Measurements from ENCODE around the gene CABP5. TPM values are rescaled to one million over a fixed set of nuclear protein-coding genes. Genes with fewer than 3 reads are reported as not detected.

Gene CABP5
- total and polyA plus RNA-seq, 2 experiments from 2014 or later: not detected

DNA sequence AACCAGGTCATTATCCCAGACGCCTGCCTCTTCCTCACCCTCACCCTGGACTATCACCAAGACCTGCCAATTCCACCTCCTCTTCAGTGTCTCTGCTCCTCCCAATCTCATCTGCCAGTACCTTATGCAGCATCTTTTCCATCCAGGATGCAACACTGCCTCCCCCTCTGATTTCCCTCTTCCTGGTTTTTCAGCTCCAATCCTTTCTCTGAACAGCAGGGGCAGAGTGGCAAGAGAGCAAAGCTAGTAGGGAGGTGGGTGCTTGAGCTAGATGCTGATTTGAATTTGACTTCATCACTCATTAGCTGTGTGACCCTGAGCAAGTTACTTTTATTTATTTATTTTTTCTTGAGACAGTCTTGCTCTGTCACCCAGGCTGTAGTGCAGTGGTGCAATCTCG lies 25.6 kb upstream of the CABP5 start:
- no peaks in the 10 kb centered on the region for H3K27me3 ChIP-seq (ENCODE audit: insufficient read depth)
- no peaks in the 10 kb centered on the region for H3K9me2 ChIP-seq (ENCODE audit: insufficient read depth)
- no peaks in the 10 kb centered on the region for H4K20me1 ChIP-seq (replicated peaks; ENCODE audit: insufficient read depth)
- peak; percentile 92 for ATAC-seq
- no peak overlapping the region for H3K4me2 ChIP-seq
- no peaks in the 10 kb centered on the region for H3K79me2 ChIP-seq (replicated peaks; ENCODE audit: insufficient read depth)
- no peak overlapping the region for H3K27ac Mint-ChIP-seq
- H3K4me3 ChIP-seq: no peak overlapping the region
- peaks cover 7% of the 10 kb centered on the region; the same call in 2 of the 3 replicates for H3K4me1 Mint-ChIP-seq
- peak; percentile 73 for DNase-seq (ENCODE audit: low spot score)
- H3K27ac ChIP-seq (ENCODE audit: low read depth): no peak overlapping the region
- H3K4me3 Mint-ChIP-seq: no peak overlapping the region
- no peak overlapping the region for H2AFZ ChIP-seq
- no peaks in the 10 kb centered on the region; the same call in 1 of the 3 replicates for H3K36me3 Mint-ChIP-seq (ENCODE audit: low read depth)
- no peaks in the 10 kb centered on the region for H3K4me1 ChIP-seq (ENCODE audit: insufficient read depth)
- H3K9me3 Mint-ChIP-seq: peaks cover 8% of the 10 kb centered on the region; the same call in 2 of the 3 replicates
- H3K36me3 ChIP-seq (ENCODE audit: insufficient read depth): no peaks in the 10 kb centered on the region
- peaks cover 6% of the 10 kb centered on the region for H3K27me3 Mint-ChIP-seq (ENCODE audit: insufficient read depth, low read depth, poor library complexity)
- TF ChIP-seq, protein P1, sequence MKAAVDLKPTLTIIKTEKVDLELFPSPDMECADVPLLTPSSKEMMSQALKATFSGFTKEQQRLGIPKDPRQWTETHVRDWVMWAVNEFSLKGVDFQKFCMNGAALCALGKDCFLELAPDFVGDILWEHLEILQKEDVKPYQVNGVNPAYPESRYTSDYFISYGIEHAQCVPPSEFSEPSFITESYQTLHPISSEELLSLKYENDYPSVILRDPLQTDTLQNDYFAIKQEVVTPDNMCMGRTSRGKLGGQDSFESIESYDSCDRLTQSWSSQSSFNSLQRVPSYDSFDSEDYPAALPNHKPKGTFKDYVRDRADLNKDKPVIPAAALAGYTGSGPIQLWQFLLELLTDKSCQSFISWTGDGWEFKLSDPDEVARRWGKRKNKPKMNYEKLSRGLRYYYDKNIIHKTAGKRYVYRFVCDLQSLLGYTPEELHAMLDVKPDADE (IDR thresholded peaks at IDR 0.05): no peak
- peak; percentile 41 to 43 for TF ChIP-seq CTCF (conservative IDR thresholded peaks at IDR 0.05; ENCODE audit: low read depth in 2 of 2)
- H3F3A ChIP-seq (replicated peaks; ENCODE audit: low read depth): no peaks in the 10 kb centered on the region

DNA sequence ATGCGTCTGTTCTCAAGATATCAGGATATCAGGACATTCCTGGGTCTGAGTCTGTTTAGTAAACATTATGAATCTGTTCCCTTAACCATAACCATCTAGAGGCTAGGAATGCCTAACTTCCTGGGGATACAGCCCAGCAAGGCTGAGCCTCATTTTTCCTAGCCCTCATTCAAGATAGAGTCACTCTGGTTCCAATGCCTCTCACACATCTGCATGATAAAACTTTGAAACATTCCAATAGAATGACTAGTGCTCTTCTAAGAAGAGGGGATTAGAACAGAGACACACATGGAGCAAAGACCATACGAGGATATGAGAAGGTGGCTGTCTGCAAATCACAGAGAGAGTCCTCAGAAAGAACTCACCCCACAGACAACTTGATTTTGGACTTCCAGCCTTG lies 20.6 kb upstream of the CABP5 start:
- H3K4me1 Mint-ChIP-seq: peaks cover 29% of the 10 kb centered on the region
- peak; percentile 70 for ATAC-seq
- H3K27ac ChIP-seq (ENCODE audit: low read depth): peak overlapping the region; percentile 29; the same call in 1 of the 2 replicates

More for the DNA sequence above, 20.6 kb upstream of the CABP5 start:
- H2AFZ ChIP-seq: no peak overlapping the region
- no peak for TF ChIP-seq POLR2AphosphoS5 (IDR thresholded peaks at IDR 0.05; ENCODE audit: low read depth)
- TF ChIP-seq, protein P2, sequence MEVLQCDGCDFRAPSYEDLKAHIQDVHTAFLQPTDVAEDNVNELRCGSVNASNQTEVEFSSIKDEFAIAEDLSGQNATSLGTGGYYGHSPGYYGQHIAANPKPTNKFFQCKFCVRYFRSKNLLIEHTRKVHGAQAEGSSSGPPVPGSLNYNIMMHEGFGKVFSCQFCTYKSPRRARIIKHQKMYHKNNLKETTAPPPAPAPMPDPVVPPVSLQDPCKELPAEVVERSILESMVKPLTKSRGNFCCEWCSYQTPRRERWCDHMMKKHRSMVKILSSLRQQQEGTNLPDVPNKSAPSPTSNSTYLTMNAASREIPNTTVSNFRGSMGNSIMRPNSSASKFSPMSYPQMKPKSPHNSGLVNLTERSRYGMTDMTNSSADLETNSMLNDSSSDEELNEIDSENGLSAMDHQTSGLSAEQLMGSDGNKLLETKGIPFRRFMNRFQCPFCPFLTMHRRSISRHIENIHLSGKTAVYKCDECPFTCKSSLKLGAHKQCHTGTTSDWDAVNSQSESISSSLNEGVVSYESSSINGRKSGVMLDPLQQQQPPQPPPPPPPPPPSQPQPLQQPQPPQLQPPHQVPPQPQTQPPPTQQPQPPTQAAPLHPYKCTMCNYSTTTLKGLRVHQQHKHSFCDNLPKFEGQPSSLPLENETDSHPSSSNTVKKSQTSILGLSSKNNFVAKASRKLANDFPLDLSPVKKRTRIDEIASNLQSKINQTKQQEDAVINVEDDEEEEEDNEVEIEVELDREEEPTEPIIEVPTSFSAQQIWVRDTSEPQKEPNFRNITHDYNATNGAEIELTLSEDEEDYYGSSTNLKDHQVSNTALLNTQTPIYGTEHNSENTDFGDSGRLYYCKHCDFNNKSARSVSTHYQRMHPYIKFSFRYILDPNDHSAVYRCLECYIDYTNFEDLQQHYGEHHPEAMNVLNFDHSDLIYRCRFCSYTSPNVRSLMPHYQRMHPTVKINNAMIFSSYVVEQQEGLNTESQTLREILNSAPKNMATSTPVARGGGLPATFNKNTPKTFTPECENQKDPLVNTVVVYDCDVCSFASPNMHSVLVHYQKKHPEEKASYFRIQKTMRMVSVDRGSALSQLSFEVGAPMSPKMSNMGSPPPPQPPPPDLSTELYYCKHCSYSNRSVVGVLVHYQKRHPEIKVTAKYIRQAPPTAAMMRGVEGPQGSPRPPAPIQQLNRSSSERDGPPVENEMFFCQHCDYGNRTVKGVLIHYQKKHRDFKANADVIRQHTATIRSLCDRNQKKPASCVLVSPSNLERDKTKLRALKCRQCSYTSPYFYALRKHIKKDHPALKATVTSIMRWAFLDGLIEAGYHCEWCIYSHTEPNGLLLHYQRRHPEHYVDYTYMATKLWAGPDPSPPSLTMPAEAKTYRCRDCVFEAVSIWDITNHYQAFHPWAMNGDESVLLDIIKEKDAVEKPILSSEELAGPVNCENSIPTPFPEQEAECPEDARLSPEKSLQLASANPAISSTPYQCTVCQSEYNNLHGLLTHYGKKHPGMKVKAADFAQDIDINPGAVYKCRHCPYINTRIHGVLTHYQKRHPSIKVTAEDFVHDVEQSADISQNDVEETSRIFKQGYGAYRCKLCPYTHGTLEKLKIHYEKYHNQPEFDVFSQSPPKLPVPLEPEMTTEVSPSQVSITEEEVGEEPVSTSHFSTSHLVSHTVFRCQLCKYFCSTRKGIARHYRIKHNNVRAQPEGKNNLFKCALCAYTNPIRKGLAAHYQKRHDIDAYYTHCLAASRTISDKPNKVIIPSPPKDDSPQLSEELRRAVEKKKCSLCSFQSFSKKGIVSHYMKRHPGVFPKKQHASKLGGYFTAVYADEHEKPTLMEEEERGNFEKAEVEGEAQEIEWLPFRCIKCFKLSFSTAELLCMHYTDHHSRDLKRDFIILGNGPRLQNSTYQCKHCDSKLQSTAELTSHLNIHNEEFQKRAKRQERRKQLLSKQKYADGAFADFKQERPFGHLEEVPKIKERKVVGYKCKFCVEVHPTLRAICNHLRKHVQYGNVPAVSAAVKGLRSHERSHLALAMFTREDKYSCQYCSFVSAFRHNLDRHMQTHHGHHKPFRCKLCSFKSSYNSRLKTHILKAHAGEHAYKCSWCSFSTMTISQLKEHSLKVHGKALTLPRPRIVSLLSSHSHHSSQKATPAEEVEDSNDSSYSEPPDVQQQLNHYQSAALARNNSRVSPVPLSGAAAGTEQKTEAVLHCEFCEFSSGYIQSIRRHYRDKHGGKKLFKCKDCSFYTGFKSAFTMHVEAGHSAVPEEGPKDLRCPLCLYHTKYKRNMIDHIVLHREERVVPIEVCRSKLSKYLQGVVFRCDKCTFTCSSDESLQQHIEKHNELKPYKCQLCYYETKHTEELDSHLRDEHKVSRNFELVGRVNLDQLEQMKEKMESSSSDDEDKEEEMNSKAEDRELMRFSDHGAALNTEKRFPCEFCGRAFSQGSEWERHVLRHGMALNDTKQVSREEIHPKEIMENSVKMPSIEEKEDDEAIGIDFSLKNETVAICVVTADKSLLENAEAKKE (CRISPR knock-in tag; IDR thresholded peaks at IDR 0.05): peak; percentile 47; the same call in 1 of the 2 replicates
- H3K27ac Mint-ChIP-seq: no peak overlapping the region
- peak; percentile 81 for DNase-seq (ENCODE audit: low spot score)
- H3K79me2 ChIP-seq (replicated peaks; ENCODE audit: insufficient read depth): no peaks in the 10 kb centered on the region
- no peak overlapping the region for H3K4me2 ChIP-seq
- H3K36me3 ChIP-seq (ENCODE audit: insufficient read depth): no peaks in the 10 kb centered on the region
- H3K4me3 Mint-ChIP-seq: peak overlapping the region; percentile 28; the same call in 1 of the 3 replicates
- peaks cover 8% of the 10 kb centered on the region for H3K27me3 Mint-ChIP-seq (ENCODE audit: insufficient read depth, low read depth, poor library complexity)
- no peak overlapping the region for H3K4me3 ChIP-seq
- no peaks in the 10 kb centered on the region; the same call in 1 of the 3 replicates for H3K36me3 Mint-ChIP-seq (ENCODE audit: low read depth)
- no peaks in the 10 kb centered on the region; the same call in 1 of the 2 replicates for H3F3A ChIP-seq (replicated peaks; ENCODE audit: low read depth)
- H4K20me1 ChIP-seq (replicated peaks; ENCODE audit: insufficient read depth): no peaks in the 10 kb centered on the region
- H3K9me2 ChIP-seq (ENCODE audit: insufficient read depth): no peaks in the 10 kb centered on the region
- peaks cover 6% of the 10 kb centered on the region; the same call in 2 of the 3 replicates for H3K9me3 Mint-ChIP-seq
- peaks cover 23% of the 10 kb centered on the region for H3K4me1 ChIP-seq (ENCODE audit: insufficient read depth)
- H3K27me3 ChIP-seq (ENCODE audit: insufficient read depth): no peaks in the 10 kb centered on the region

Data from GM23338 (cell line).